Mononuclear cell (primary cell): ENCODE measurements around the gene TAX1BP1. TPM values are rescaled to one million over a fixed set of nuclear protein-coding genes. Genes with fewer than 3 reads are reported as not detected.

ENCODE experiments used
- H3K27me3 ChIP-seq: 2 replicates; pipeline ENCODE4 v1.6.0; 2011; ENCODE audit warnings: low read length, control low read depth; ENCODE audit not compliant: insufficient read depth
- H3K4me1 ChIP-seq: 2 replicates; pipeline ENCODE4 v1.5.1; 2011; ENCODE audit warnings: mild to moderate bottlenecking, low read length, control low read depth; ENCODE audit not compliant: insufficient read depth
- H3K4me3 ChIP-seq: 2 replicates; pipeline ENCODE4 v1.5.1; 2011; ENCODE audit warnings: mild to moderate bottlenecking, low read length, moderate library complexity
- H3K9me3 ChIP-seq: 2 replicates; pipeline ENCODE4 v1.5.1; 2011; ENCODE audit warnings: low read depth, mild to moderate bottlenecking, control low read depth, low read length
- total RNA-seq: library from RNA; depleted of rRNA; stranded (reverse); fragments of >200 nt; gene quantifications from one replicate; pipeline ENCODE4 v1.2.3, GENCODE V29; 2012

Gene TAX1BP1
- 167 TPM for total RNA-seq

GRCh38 chr7:27739909-27740448 lies at the start of gene TAX1BP1:
Gene TAX1BP1, plus strand, starts transcription at chr7:27740162. Its CDS starts 8,363 bp downstream, at chr7:27748525.
- H3K4me1 ChIP-seq, result peaks cover 15% of the 10 kb centered on the region
- H3K27me3 ChIP-seq, result no peaks in the 10 kb centered on the region
- H3K9me3 ChIP-seq, result no peaks in the 10 kb centered on the region
- peak within 1 kb of the TSS; percentile 92 for H3K4me3 ChIP-seq

GRCh38 chr7:27690649-27691048 lies 49.3 kb upstream of the TAX1BP1 start:
- Histone ChIP-seq H3K4me1 (peaks cover 8% of the 10 kb centered on the region), H3K9me3 (no peaks in the 10 kb centered on the region), H3K4me3 (no peak overlapping the region), H3K27me3 (peaks cover 2% of the 10 kb centered on the region)

DNA sequence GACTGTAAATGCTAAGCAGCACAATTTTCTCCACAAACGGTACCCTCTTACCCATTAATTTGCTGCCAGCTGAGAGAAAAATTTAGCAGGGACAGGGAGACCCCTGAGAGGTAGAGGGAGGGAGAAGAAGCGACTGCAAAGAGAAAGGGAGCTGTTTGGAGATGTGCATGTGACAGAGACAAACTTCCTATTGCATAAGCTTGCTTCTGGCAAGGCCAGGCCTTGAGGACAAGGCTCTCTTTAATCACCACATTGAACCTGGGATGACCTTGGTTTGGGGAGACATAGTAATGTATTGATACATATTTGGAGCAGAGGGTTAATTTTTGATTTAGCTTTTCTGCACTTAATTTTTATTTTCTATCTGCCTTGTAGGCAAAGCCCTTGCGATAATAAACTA lies 46.2 kb upstream of the TAX1BP1 start:
- H3K27me3 ChIP-seq, result no peaks in the 10 kb centered on the region
- peaks cover 24% of the 10 kb centered on the region for H3K4me1 ChIP-seq
- no peaks in the 10 kb centered on the region for H3K9me3 ChIP-seq
- no peak overlapping the region for H3K4me3 ChIP-seq

DNA sequence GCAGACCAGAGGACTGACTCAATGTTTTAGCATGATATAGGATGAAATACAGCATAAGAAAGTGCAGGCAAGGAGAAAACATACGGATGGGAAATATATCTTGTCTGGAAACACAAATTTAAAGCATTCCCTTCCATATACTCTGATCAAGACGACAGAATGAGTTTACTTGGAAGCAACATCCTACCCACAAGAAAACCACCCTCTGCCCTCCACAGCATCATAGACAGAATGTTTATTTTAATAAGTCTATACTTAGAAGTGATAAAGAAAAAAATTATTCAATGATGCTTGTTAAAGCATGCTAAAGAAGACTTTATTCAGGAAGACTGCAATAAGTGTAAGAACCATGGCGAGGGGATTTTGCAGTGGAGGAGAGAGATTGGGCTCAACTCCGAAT lies 44.9 kb upstream of the TAX1BP1 start:
- no peaks in the 10 kb centered on the region for H3K9me3 ChIP-seq
- H3K4me1 ChIP-seq, result peaks cover 26% of the 10 kb centered on the region
- no peak overlapping the region for H3K4me3 ChIP-seq
- no peaks in the 10 kb centered on the region for H3K27me3 ChIP-seq

DNA sequence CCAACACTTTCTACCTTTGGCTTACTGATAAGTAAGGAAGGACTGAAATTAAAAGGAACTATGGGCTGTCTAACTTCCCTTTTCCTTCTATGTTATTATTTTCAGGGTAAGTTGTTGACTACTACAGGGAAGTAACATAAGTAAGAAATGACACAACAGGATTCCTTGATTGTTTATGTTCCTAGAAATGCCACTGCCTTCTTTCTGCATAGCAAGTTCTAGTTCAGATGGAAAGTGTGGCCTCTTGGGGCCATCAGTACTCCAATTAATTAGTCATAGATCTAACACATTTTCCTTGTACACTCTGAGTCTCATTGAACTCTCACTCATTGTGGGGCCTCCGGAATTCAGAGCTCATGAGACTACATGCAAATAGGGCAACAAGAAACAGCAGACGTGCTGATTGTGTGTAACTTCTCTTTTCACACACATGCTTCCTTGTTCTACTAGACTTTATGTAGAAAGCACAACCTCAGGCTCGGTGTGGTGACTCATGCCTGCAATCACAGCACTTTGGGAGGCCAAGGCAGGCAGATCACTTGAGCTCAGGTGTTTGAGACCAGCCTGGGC lies 42.0 kb upstream of the TAX1BP1 start:
- Histone ChIP-seq H3K4me3 (no peak overlapping the region), H3K4me1 (peaks cover 26% of the 10 kb centered on the region), H3K27me3 (peaks cover 3% of the 10 kb centered on the region), H3K9me3 (no peaks in the 10 kb centered on the region)

DNA sequence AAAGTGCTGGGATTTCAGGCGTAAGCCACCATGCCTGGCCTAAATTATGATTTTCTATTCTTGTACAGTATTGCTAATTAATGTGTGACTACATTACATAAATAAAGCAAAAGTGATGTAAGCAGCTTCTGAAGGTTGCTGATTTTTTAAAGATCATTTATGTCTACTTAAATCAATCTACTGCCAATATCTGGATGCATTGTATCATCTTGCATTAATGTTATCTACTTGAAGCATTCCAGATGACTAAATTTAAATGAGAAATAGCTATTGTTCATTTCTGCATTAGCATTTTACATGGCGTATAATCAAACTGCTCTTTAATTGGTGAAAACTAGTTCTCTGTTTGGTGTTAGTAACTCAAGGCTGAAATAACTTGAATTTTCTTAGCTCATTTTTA lies 40.2 kb upstream of the TAX1BP1 start:
- Histone ChIP-seq H3K27me3 (peaks cover 6% of the 10 kb centered on the region), H3K4me3 (no peak overlapping the region), H3K9me3 (no peaks in the 10 kb centered on the region), H3K4me1 (peaks cover 18% of the 10 kb centered on the region)

- no peak overlapping the region for H3K4me3 ChIP-seq
- H3K27me3 ChIP-seq, result peaks cover 6% of the 10 kb centered on the region
- H3K4me1 ChIP-seq, result peaks cover 18% of the 10 kb centered on the region
- no peaks in the 10 kb centered on the region for H3K9me3 ChIP-seq
Observed at GRCh38 chr7:27700501-27700900, 39.5 kb upstream of the TAX1BP1 start.

DNA sequence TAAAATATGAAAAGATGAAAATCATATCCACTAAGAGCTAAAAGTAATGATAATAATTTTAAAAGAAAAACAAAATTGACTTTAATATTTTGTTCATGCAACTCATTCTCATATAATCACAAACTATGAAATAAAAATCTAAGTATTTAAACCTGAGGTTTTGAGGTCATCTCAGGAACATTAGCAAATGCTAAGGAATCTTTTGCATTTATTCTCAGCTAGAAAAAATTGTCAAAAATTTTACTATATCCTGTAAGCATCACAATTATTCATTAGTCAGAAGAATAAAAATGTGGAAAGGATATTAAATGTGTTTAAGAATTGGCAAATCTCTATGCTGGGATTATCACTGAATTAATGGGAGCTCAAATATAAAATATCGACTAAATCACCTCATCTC lies 36.8 kb upstream of the TAX1BP1 start:
- H3K27me3 ChIP-seq, result peaks cover 6% of the 10 kb centered on the region
- H3K9me3 ChIP-seq, result no peaks in the 10 kb centered on the region
- H3K4me1 ChIP-seq, result peaks cover 8% of the 10 kb centered on the region
- no peak overlapping the region for H3K4me3 ChIP-seq

- no peaks in the 10 kb centered on the region for H3K4me1 ChIP-seq
- no peak overlapping the region for H3K4me3 ChIP-seq
- H3K9me3 ChIP-seq, result no peaks in the 10 kb centered on the region
- peaks cover 6% of the 10 kb centered on the region for H3K27me3 ChIP-seq
Observed at GRCh38 chr7:27704422-27705199, 35.4 kb upstream of the TAX1BP1 start.

DNA sequence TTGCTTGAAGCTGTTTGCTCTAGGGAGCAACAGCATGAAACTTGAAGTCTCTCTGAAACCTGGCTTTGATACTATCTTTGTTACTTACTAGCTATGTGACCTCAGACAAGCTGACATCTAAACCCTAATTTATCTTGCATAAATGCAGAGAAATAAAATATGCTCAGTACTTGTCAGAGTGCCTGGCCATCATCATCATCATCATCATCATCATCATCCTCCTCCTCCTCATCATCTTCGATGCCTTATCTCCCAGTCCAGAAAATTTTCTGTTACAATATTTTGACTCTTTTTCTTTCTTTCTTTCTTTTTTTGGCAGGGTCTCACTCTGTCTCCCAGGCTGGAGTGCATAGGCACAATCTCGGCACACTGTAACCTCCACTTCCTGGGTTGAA lies 34.8 kb upstream of the TAX1BP1 start:
- H3K4me1 ChIP-seq, result no peaks in the 10 kb centered on the region
- H3K9me3 ChIP-seq, result no peaks in the 10 kb centered on the region
- peaks cover 6% of the 10 kb centered on the region for H3K27me3 ChIP-seq
- no peak overlapping the region for H3K4me3 ChIP-seq

- peaks cover 2% of the 10 kb centered on the region for H3K27me3 ChIP-seq
- no peak overlapping the region for H3K4me3 ChIP-seq
- H3K4me1 ChIP-seq, result no peaks in the 10 kb centered on the region
- no peaks in the 10 kb centered on the region for H3K9me3 ChIP-seq
Observed at GRCh38 chr7:27708485-27708884, 31.5 kb upstream of the TAX1BP1 start.

- Histone ChIP-seq H3K4me1 (no peaks in the 10 kb centered on the region), H3K4me3 (no peak overlapping the region), H3K9me3 (no peaks in the 10 kb centered on the region), H3K27me3 (no peaks in the 10 kb centered on the region)
Observed at GRCh38 chr7:27709137-27710075, 30.6 kb upstream of the TAX1BP1 start.

DNA sequence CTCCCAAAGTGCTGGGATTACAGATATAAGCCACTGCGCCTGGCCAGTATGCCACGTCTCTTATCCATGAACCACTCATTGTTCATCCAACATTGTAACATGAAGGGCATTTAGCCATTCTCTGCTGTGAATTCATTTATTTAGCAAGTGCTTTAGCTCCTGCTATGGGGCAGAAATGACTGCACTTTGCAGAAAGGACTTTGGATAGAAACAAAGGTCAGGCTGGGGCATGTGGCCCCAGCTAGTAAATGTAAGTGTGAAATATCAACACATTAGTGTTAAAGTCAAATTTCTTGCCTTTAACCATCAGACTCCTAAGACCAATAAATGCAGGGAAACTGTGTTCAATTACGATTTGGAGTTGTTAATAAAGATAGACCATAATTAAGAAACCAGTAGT lies 27.7 kb upstream of the TAX1BP1 start:
- Histone ChIP-seq H3K4me3 (no peak overlapping the region), H3K27me3 (no peaks in the 10 kb centered on the region)

DNA sequence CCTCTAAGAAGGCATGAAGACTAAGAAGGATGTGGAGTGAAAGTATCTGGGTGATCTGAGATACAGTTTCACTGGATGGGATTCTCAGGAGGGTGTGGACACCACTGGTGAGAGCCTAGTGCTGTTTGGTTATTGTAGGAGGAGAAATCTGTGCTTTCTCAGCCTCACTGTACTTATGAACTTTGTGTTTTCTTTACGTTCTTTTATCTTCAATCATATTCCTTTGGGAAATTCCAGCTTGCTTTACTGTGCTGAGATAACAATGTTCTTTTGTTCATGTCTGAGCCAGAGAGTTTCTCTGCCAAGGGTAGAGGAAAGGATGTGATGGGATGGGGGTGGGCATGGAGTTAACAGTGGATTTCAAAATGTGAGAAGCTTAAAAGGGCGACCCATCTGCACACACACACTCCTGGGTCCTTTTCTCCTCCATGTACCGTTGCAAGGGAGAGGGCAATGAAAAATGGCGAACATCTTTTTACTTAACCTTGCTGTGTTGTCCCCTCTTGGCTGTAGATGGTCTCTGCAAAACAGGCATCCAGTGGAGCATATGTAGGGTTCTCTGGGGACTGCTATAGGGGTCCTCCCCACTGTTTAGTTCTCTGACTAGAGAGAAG lies 25.0 kb upstream of the TAX1BP1 start:
- Histone ChIP-seq H3K27me3 (no peaks in the 10 kb centered on the region), H3K9me3 (no peaks in the 10 kb centered on the region), H3K4me3 (no peak overlapping the region), H3K4me1 (no peaks in the 10 kb centered on the region)

More for the DNA sequence above, 27.7 kb upstream of the TAX1BP1 start:
- no peaks in the 10 kb centered on the region for H3K4me1 ChIP-seq
- no peaks in the 10 kb centered on the region for H3K9me3 ChIP-seq
